Epithelial cell of esophagus (primary cell): ENCODE data around the gene CAPZA1.
A peak's percentile ranks its signal among the peaks of the same experiment; 100 is the strongest.

Experiments
- DNase-seq: peaks from one replicate; pipeline ENCODE4 v3.0.0; 2010; ENCODE audit warnings: low read depth
- H3K4me3 ChIP-seq: 2 replicates; pipeline ENCODE4 v1.5.1; 2011; ENCODE audit warnings: mild to moderate bottlenecking, low read length, control low read depth
- TF ChIP-seq, protein P1 (sequence below): IDR thresholded peaks from 2 replicates; pipeline ENCODE4 v1.5.1; 2011; ENCODE audit warnings: low read depth, mild to moderate bottlenecking, low read length, control low read depth, inconsistent platforms; ENCODE audit not compliant: insufficient read depth; ENCODE audit errors: missing control alignments

The CAPZA1 gene

DNA sequence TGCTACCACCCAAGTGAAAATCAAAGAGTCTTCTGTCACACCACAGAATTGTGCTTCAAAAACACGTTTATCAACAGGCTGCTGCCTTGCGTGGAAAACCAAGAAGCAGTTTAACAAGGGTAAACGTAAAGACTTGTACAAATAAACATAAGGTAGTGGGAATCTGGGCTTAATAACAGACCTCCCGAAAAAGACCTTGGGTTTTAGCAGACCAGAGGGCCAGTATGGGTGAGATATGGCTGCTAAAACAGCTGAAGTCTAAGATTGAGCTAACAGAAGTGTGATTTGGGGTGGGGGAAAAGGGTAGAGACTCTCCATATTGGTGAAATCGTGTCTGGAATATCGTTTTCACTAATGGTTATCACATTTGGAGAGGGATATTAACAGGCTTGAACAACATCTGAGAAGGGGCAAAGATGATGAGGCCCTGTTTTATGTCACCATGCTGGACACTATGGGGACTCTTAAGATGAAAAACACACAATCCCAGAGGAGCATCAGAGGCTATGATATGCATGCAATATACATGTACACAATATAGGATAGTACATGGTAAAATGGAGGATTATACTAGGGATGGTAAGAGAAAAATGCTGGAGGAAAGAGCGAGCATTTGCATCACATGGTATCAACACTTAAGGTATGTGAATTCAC lies 56.2 kb downstream of the CAPZA1 start:
- H3K4me3 ChIP-seq = peak overlapping the region; percentile 92
- no peak for DNase-seq
- TF ChIP-seq, protein P1, sequence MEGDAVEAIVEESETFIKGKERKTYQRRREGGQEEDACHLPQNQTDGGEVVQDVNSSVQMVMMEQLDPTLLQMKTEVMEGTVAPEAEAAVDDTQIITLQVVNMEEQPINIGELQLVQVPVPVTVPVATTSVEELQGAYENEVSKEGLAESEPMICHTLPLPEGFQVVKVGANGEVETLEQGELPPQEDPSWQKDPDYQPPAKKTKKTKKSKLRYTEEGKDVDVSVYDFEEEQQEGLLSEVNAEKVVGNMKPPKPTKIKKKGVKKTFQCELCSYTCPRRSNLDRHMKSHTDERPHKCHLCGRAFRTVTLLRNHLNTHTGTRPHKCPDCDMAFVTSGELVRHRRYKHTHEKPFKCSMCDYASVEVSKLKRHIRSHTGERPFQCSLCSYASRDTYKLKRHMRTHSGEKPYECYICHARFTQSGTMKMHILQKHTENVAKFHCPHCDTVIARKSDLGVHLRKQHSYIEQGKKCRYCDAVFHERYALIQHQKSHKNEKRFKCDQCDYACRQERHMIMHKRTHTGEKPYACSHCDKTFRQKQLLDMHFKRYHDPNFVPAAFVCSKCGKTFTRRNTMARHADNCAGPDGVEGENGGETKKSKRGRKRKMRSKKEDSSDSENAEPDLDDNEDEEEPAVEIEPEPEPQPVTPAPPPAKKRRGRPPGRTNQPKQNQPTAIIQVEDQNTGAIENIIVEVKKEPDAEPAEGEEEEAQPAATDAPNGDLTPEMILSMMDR = no peak

DNA sequence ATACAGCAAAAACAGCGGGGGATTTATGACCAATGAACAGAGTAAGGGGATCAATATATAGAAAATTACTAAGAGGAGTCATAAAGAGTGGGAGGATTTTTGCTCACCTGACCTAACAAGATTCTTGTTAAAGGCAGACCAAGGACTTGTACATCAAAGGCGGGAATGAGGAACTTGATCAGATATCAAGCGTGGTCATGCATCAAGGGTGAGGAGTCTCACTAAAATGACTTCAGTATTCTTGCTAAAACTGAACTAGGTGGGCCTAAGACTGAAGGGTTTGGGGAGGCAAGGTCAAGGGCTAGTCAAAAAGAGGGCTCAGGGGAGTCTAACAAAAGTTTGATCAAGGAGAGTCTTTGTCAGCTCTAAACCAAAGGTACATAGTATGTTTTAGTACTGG lies 56.9 kb downstream of the CAPZA1 start:
- no peak for DNase-seq
- H3K4me3 ChIP-seq = no peak overlapping the region
- TF ChIP-seq, protein P1 = no peak

DNA sequence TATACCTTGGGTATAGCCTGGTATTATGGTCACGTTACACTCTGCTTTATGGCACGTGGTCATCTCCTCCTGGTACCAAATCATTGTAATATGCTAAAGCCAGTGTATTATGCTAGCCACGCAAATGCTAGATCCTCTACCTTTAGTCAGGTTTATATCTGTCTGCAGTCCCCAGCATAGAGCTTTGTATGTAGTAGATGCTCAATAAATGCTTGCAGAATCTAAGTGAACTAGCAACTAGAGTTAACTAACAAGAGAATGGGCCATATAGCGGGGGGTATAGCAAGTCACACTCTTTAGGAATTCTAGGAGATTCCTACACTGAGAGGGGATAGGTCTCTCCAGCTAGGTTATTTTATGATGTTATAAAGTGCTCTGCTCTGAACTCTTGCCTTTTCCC lies 57.9 kb downstream of the CAPZA1 start:
- no peak overlapping the region for H3K4me3 ChIP-seq
- TF ChIP-seq, protein P1 = no peak
- DNase-seq = no peak

DNA sequence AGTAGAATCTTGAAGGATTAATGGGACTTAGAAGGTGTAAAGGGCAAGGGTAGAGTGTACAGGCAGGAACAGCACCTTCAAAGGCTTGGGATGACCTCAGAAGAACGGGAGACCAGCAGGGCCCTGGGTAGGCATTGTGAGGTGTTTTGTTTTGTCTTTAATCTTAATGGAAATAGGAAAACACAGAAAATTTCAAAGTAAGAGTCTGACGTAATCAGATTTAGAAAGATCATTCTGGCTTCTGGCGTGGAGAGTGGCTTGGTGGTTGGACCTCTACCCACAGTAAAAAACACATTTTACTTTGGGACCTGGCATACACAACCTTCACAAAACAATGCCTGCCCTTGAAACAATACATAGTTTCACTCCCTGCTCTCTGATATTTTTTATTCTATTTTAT lies 59.0 kb downstream of the CAPZA1 start:
- DNase-seq = no peak
- TF ChIP-seq, protein P1 = no peak
- H3K4me3 ChIP-seq = no peak overlapping the region

DNA sequence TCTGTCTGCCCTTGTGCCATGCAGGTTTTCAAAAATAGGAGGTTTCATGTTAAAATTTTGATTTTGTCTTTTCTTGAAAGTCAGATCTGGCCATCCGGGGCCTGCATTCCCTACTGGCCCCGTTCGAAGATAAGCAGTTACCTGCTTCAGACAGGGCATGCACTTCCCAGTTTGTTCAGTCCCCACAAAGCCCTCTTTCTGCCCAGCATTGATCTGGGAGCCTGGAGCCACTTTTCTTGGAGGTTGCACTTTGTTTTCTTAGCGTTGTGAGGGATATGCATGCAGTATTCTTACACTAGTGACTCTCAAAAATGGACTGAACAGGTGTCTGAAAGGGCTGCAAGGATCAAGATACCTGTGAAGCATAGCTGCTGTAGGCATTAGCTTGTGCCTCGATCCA lies 66.3 kb downstream of the CAPZA1 start:
- TF ChIP-seq, protein P1 = no peak
- DNase-seq = no peak
- H3K4me3 ChIP-seq = no peak overlapping the region

DNA sequence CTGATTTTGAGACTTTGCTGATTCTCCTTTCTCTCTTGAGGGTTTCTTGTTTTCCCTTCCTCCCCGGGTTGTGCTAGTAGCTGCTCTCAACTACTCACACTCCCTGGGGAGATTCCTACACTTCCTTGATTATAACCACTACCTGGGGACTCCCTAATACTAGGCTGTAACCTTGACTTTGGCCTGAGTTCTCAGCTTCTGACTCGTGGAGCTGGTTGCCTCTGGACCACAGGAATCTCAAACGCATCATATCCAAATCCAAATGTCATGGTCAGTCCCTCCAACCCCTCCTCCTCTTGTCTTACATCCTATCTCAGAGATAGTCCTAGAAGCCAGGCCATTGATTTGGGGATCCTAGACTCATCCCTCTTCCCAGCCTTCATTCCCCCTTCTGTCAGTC lies 66.8 kb downstream of the CAPZA1 start:
- TF ChIP-seq, protein P1 = no peak
- DNase-seq = no peak
- H3K4me3 ChIP-seq = no peak overlapping the region

DNA sequence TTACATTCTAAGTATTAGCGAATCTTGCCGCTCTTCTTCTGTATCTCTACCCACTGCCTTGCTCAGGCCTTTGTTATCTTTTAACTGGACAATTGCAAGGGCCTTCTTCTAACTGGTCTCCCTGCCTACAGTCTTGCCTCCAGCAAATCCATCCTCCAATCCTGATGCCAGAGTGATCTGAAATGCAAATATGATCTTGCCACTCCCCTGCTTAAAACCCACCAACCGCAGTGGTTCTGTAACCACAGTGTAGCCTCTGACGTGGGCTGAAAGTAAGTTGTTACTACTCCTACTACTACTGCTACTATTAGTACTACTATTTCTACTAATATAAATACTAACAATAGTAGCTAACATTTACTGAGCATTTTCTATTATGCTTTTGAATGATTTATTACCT lies 67.2 kb downstream of the CAPZA1 start:
- TF ChIP-seq, protein P1 = no peak
- no peak overlapping the region for H3K4me3 ChIP-seq
- DNase-seq = no peak
